K562 (cell line): ENCODE results near the gene BAD. TPM values are rescaled to one million over a fixed set of nuclear protein-coding genes. Genes with fewer than 3 reads are reported as not detected.
A peak's percentile ranks its signal among the peaks of the same experiment; 100 is the strongest.

ENCODE experiments used
- BRCA1 ChIP-seq, 2 experiments: fragments of 450-650 bp in 1 of 2; sonication (generic) in 1 of 2; formaldehyde crosslinking in 1 of 2; IDR thresholded peaks; 2 replicates each; pipeline versions ENCODE4 v1.5.0 to v1.6.1; 2017 to 2020; ENCODE audit warnings: mild to moderate bottlenecking in 1 of 2, missing genetic modification reagents in 1 of 2
- CBFB ChIP-seq: sonication (generic); formaldehyde crosslinking; IDR thresholded peaks from 2 replicates; pipeline ENCODE4 v1.4.0; 2020; ENCODE audit warnings: mild to moderate bottlenecking, missing genetic modification reagents
- E2F3 ChIP-seq: fragments of 250-450 bp; sonication (Bioruptor Pico); IDR thresholded peaks from 2 replicates; pipeline ENCODE4 v1.4.0; 2020; ENCODE audit warnings: mild to moderate bottlenecking
- HEY1 ChIP-seq: fragments of 250-450 bp; sonication (Bioruptor Pico); IDR thresholded peaks from 2 replicates; pipeline ENCODE4 v1.5.0; 2020; ENCODE audit warnings: mild to moderate bottlenecking, moderate library complexity, borderline replicate concordance
- MAFF ChIP-seq: IDR thresholded peaks from 2 replicates; pipeline ENCODE4 v1.6.1; 2012; ENCODE audit warnings: low read length, improper control_type of control experiment
- MED1 ChIP-seq: sonication (generic); formaldehyde crosslinking; IDR thresholded peaks from 2 replicates; pipeline ENCODE4 v1.8.1; 2023; ENCODE audit warnings: missing genetic modification reagents, borderline replicate concordance
- TAF1 ChIP-seq: IDR thresholded peaks from 2 replicates; pipeline ENCODE4 v1.6.1; 2011; ENCODE audit warnings: mild to moderate bottlenecking, low read length, moderate library complexity; ENCODE audit not compliant: insufficient read depth, control insufficient read depth, severe bottlenecking; ENCODE audit errors: extremely low read depth
- TAF7 ChIP-seq: fragments of 450-650 bp; IDR thresholded peaks from 2 replicates; pipeline ENCODE4 v1.6.1; 2016; ENCODE audit warnings: missing genetic modification characterization, missing compliant biosample characterization
- TRIM24 ChIP-seq, 2 experiments: fragments of 450-650 bp; IDR thresholded peaks; 2 replicates each; pipeline ENCODE4 v1.6.1; 2016
- ZNF146 ChIP-seq: IDR thresholded peaks from one replicate; pipeline ENCODE4 v1.6.1; 2018; ENCODE audit warnings: missing compliant biosample characterization; ENCODE audit not compliant: unreplicated experiment
- polyA plus RNA-seq, 8 experiments: library from polyadenylated mRNA; depleted of rRNA in 4 of 8; stranded (reverse) in 5 of 8; unstranded in 3 of 8; fragments of >200 nt; fragmentation: Nextera tagmentation in 2 of 8; fragmentation: Illumina TruSeq in 1 of 8; extraction: Ambion mirVana in 2 of 8; extraction: Trizol in 1 of 8; gene quantifications; 2 replicates each; pipeline versions ENCODE4 v1.2.1 to v1.2.3, GENCODE V29; 2011 to 2014; ENCODE audit warnings: inconsistent platforms in 1 of 8, missing spikeins in 1 of 8
- total RNA-seq, 7 experiments: library from RNA; depleted of rRNA in 6 of 7; stranded (reverse); fragments of >200 nt in 6 of 7; fragmentation: Illumina TruSeq in 2 of 7; extraction: Trizol in 2 of 7; gene quantifications; 2 replicates each; pipeline versions ENCODE4 v1.2.1 to v1.2.3, GENCODE V29; 2011 to 2021; ENCODE audit warnings: low replicate concordance in 1 of 7
- TF ChIP-seq, protein P1 (sequence below): fragments of 450-650 bp; IDR thresholded peaks from one replicate; pipeline ENCODE4 v1.6.1; 2018; ENCODE audit warnings: mild to moderate bottlenecking, moderate library complexity; ENCODE audit not compliant: partially characterized antibody
- TF ChIP-seq, protein P2 (sequence below), 2 experiments: IDR thresholded peaks; 2 replicates each; pipeline ENCODE4 v1.6.1; 2011; ENCODE audit warnings: borderline replicate concordance in 1 of 2, control low read depth in 1 of 2, low read depth in 1 of 2, low read length in 1 of 2, mild to moderate bottlenecking in 1 of 2, mixed read lengths in 1 of 2, moderate library complexity in 1 of 2; ENCODE audit not compliant: insufficient read depth in 1 of 2, insufficient read length in 1 of 2, poor library complexity in 1 of 2, severe bottlenecking in 1 of 2; ENCODE audit errors: extremely low read depth in 1 of 2
- TF ChIP-seq, protein P3 (sequence below): sonication (generic); formaldehyde crosslinking; IDR thresholded peaks from 2 replicates; pipeline ENCODE4 v1.9.0; 2022; ENCODE audit warnings: mild to moderate bottlenecking, missing genetic modification reagents
- TF ChIP-seq, protein P4 (sequence below): fragments of 450-650 bp; IDR thresholded peaks from 2 replicates; pipeline ENCODE4 v1.6.1; 2014; ENCODE audit warnings: low read depth, mild to moderate bottlenecking, moderate library complexity, borderline replicate concordance

BAD gene
- total and polyA plus RNA-seq, 9 of the 15 experiments (the other 6 are each of a cell fraction or from before 2014, with no cell fraction given) = 0.61 to 45.6 (median 11.8) TPM

DNA sequence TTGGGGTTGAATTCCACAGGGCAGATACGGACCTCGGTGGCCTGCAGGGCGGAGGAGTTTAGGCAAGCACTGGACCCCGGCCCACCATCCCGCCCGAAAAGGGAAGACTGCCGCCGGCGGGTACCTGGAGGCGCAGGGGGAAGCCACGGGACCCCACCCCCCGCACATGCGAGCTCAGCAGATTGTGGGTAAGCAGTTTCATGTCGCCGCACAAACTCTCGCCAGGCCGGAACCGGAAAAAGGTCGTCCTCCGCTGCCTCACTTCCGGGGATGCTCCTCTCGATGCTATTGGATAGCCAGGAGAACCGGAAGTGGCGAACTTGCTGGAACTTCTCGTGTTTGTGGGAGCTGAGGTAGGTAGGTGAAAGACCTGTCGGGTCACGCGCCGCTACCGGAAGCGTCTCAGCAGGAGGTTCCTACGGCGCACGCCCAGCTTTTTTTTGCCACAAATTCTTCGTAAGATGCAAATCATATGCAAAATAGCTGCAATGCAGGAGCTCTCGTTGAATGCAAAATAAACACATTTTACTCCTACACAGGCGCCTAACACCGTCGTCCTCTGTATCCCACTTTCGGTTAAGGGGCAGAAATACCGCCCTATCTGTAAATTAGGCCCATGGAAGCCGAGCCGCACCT is 33.0 kb upstream of the BAD start, which contains the start of gene TRMT112 (continued):
- TF ChIP-seq TAF1 = peak; percentile 76
- TF ChIP-seq, protein P1, sequence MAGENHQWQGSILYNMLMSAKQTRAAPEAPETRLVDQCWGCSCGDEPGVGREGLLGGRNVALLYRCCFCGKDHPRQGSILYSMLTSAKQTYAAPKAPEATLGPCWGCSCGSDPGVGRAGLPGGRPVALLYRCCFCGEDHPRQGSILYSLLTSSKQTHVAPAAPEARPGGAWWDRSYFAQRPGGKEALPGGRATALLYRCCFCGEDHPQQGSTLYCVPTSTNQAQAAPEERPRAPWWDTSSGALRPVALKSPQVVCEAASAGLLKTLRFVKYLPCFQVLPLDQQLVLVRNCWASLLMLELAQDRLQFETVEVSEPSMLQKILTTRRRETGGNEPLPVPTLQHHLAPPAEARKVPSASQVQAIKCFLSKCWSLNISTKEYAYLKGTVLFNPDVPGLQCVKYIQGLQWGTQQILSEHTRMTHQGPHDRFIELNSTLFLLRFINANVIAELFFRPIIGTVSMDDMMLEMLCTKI = no peak
- no peak; the same call in 1 of the 2 replicates for TF ChIP-seq CBFB
- TF ChIP-seq TAF7 (tag) = peak; percentile 42; the same call in 1 of the 2 replicates
- TF ChIP-seq BRCA1 (IDR thresholded peaks at IDR 0.05) = no peak
- TF ChIP-seq BRCA1 (CRISPR knock-in tag; IDR thresholded peaks at IDR 0.05) = no peak
- no peak for TF ChIP-seq HEY1
- TF ChIP-seq MAFF = peak; percentile 55
- no peak for TF ChIP-seq E2F3 (CRISPR knock-in tag)
- TF ChIP-seq, protein P2, sequence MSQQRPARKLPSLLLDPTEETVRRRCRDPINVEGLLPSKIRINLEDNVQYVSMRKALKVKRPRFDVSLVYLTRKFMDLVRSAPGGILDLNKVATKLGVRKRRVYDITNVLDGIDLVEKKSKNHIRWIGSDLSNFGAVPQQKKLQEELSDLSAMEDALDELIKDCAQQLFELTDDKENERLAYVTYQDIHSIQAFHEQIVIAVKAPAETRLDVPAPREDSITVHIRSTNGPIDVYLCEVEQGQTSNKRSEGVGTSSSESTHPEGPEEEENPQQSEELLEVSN (IDR thresholded peaks at IDR 0.05; ENCODE audit: borderline replicate concordance in 1 of 2, extremely low read depth in 1 of 2, insufficient read depth in 1 of 2, insufficient read length in 1 of 2, low read depth in 1 of 2, low read length in 1 of 2, poor library complexity in 1 of 2, severe bottlenecking in 1 of 2) = peak in 1 of 2 experiments; percentile 61
- TF ChIP-seq, protein P3, sequence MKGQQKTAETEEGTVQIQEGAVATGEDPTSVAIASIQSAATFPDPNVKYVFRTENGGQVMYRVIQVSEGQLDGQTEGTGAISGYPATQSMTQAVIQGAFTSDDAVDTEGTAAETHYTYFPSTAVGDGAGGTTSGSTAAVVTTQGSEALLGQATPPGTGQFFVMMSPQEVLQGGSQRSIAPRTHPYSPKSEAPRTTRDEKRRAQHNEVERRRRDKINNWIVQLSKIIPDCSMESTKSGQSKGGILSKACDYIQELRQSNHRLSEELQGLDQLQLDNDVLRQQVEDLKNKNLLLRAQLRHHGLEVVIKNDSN (CRISPR knock-in tag) = peak; percentile 91
- TF ChIP-seq, protein P4, sequence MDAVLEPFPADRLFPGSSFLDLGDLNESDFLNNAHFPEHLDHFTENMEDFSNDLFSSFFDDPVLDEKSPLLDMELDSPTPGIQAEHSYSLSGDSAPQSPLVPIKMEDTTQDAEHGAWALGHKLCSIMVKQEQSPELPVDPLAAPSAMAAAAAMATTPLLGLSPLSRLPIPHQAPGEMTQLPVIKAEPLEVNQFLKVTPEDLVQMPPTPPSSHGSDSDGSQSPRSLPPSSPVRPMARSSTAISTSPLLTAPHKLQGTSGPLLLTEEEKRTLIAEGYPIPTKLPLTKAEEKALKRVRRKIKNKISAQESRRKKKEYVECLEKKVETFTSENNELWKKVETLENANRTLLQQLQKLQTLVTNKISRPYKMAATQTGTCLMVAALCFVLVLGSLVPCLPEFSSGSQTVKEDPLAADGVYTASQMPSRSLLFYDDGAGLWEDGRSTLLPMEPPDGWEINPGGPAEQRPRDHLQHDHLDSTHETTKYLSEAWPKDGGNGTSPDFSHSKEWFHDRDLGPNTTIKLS = no peak
- TF ChIP-seq ZNF146 (CRISPR knock-in tag) = no peak
- TF ChIP-seq MED1 (CRISPR knock-in tag) = no peak
- 0 out of 4 replicates have a peak, but pooled peaks of 1 of the 2 experiments have one; percentile 7 for TF ChIP-seq TRIM24 (IDR thresholded peaks at IDR 0.05)
- TF ChIP-seq, all 486 proteins: peak for 119
